Measurements from ENCODE around the gene AUTS2.

The AUTS2 gene

GRCh38 chr7:70334871-70335270, 736.6 kb downstream of the AUTS2 start:
- no peaks in the 10 kb centered on the region for H3F3A ChIP-seq (ENCODE audit: insufficient read depth)
- no peak overlapping the region for H2AFZ ChIP-seq (ENCODE audit: low read depth, low read length, severe bottlenecking)
- H3K36me3 ChIP-seq (ENCODE audit: low read length), result no peaks in the 10 kb centered on the region
- H3K4me3 ChIP-seq (ENCODE audit: insufficient read depth, low read length, poor library complexity, severe bottlenecking), result no peak overlapping the region
- H3K4me2 ChIP-seq (ENCODE audit: low read depth, low read length, poor library complexity, severe bottlenecking), result no peak overlapping the region
- H3K27ac ChIP-seq (ENCODE audit: low read depth, low read length), result no peak overlapping the region
- no peaks in the 10 kb centered on the region for H3K9me3 ChIP-seq (ENCODE audit: insufficient read depth, low read length)
- no peak overlapping the region for H3K9ac ChIP-seq (ENCODE audit: low read length)
- no peaks in the 10 kb centered on the region for H3K79me2 ChIP-seq (ENCODE audit: insufficient read depth, low read length)
- H3K9me2 ChIP-seq (replicated peaks; ENCODE audit: insufficient read depth, low read length), result no peaks in the 10 kb centered on the region
- no peak for TF ChIP-seq EZH2phosphoT487 (conservative IDR thresholded peaks at IDR 0.05; ENCODE audit: low read length)
- TF ChIP-seq CTCF (IDR thresholded peaks at IDR 0.05; ENCODE audit: insufficient read depth, low read length, poor library complexity, severe bottlenecking), result no peak
- H4K20me1 ChIP-seq (ENCODE audit: low read depth, low read length), result no peaks in the 10 kb centered on the region
- no peaks in the 10 kb centered on the region for H3K27me3 ChIP-seq (ENCODE audit: low read length)

- TF ChIP-seq EZH2phosphoT487 (conservative IDR thresholded peaks at IDR 0.05; ENCODE audit: low read length) (no peak), CTCF (IDR thresholded peaks at IDR 0.05; ENCODE audit: insufficient read depth, low read length, poor library complexity, severe bottlenecking) (no peak)
- Histone ChIP-seq H3F3A (ENCODE audit: insufficient read depth) (no peaks in the 10 kb centered on the region), H3K9me3 (ENCODE audit: insufficient read depth, low read length) (no peaks in the 10 kb centered on the region), H3K79me2 (ENCODE audit: insufficient read depth, low read length) (no peaks in the 10 kb centered on the region), H4K20me1 (ENCODE audit: low read depth, low read length) (no peaks in the 10 kb centered on the region), H3K4me2 (ENCODE audit: low read depth, low read length, poor library complexity, severe bottlenecking) (no peak overlapping the region), H3K4me3 (ENCODE audit: insufficient read depth, low read length, poor library complexity, severe bottlenecking) (no peak overlapping the region), H3K27ac (ENCODE audit: low read depth, low read length) (no peak overlapping the region), H3K27me3 (ENCODE audit: low read length) (no peaks in the 10 kb centered on the region), H3K36me3 (ENCODE audit: low read length) (no peaks in the 10 kb centered on the region), H3K9me2 (replicated peaks; ENCODE audit: insufficient read depth, low read length) (no peaks in the 10 kb centered on the region), H3K9ac (ENCODE audit: low read length) (no peak overlapping the region), H2AFZ (ENCODE audit: low read depth, low read length, severe bottlenecking) (no peak overlapping the region)
These were observed 738.3 kb downstream of the AUTS2 start for GRCh38 chr7:70336536-70336935.

- no peak for TF ChIP-seq EZH2phosphoT487 (conservative IDR thresholded peaks at IDR 0.05; ENCODE audit: low read length)
- TF ChIP-seq CTCF (IDR thresholded peaks at IDR 0.05; ENCODE audit: insufficient read depth, low read length, poor library complexity, severe bottlenecking), result no peak
- no peaks in the 10 kb centered on the region for H3K36me3 ChIP-seq (ENCODE audit: low read length)
- H2AFZ ChIP-seq (ENCODE audit: low read depth, low read length, severe bottlenecking), result no peak overlapping the region
These were observed 739.7 kb downstream of the AUTS2 start for GRCh38 chr7:70338015-70338414.

More at GRCh38 chr7:70338015-70338414, 739.7 kb downstream of the AUTS2 start:
- Histone ChIP-seq H3K27me3 (ENCODE audit: low read length) (no peaks in the 10 kb centered on the region), H3K79me2 (ENCODE audit: insufficient read depth, low read length) (no peaks in the 10 kb centered on the region), H3F3A (ENCODE audit: insufficient read depth) (no peaks in the 10 kb centered on the region), H3K4me3 (ENCODE audit: insufficient read depth, low read length, poor library complexity, severe bottlenecking) (no peak overlapping the region), H3K4me2 (ENCODE audit: low read depth, low read length, poor library complexity, severe bottlenecking) (no peak overlapping the region), H4K20me1 (ENCODE audit: low read depth, low read length) (no peaks in the 10 kb centered on the region), H3K9ac (ENCODE audit: low read length) (no peak overlapping the region), H3K27ac (ENCODE audit: low read depth, low read length) (no peak overlapping the region), H3K9me3 (ENCODE audit: insufficient read depth, low read length) (no peaks in the 10 kb centered on the region), H3K9me2 (replicated peaks; ENCODE audit: insufficient read depth, low read length) (no peaks in the 10 kb centered on the region)

All from SU-DHL-6 (cell line).